HepG2 (cell line): ENCODE measurements around the gene DAZAP1. TPM values are rescaled to one million over a fixed set of nuclear protein-coding genes. Genes with fewer than 3 reads are reported as not detected.

Experiments
- ATAC-seq: fragments of 200-7000 bp; cut with Tn5 transposase; 3 replicates; pipeline ENCODE4 v1.9.1; 2020; ENCODE audit warnings: mild to moderate bottlenecking, moderate library complexity
- BruUV-seq: library from RNA; stranded (reverse); fragments of 400-500 nt; replicated peaks from 2 replicates; lab custom pipeline; 2021; lab: Mats Ljungman, UMichigan
- CTCF ChIA-PET: fragments of 300-600 bp; formaldehyde crosslinking; extraction: SDS; loops from one replicate; lab custom pipeline; 2021; ENCODE audit warnings: low total read pairs, inconsistent platforms, low intra/inter-chr PET ratio; lab: Yijun Ruan, JAX
- POLR2A ChIA-PET: fragments of 350-600 bp; sonication (Branson Sonifier 250); formaldehyde crosslinking; loops from one replicate; lab custom pipeline; 2020; ENCODE audit warnings: antibody characterized with exemption, inconsistent platforms; lab: Yijun Ruan, JAX
- DNase-seq: peaks from one replicate; pipeline ENCODE4 v3.0.0-alpha.2; 2015; ENCODE audit warnings: low spot score
- FAIRE-seq: peaks from 3 replicates; lab custom pipeline; 2011; peaks lifted over from hg19 to GRCh38; lab: Jason Lieb, UNC
- H2AFZ ChIP-seq: one replicate; pipeline ENCODE4 v1.6.1; 2011; ENCODE audit warnings: low read length, inconsistent platforms
- H3K27ac ChIP-seq: fragments of 300-600 bp; 3 replicates; pipeline ENCODE4 v1.8.0; 2011; ENCODE audit warnings: mixed run types, mild to moderate bottlenecking, mixed read lengths, low read length, inconsistent platforms; ENCODE audit not compliant: insufficient read depth; ENCODE audit errors: extremely low read length
- H3K27me3 ChIP-seq, 2 experiments: fragments of 200-600 bp in 1 of 2; 2 replicates in 1 of 2; 3 replicates in 1 of 2; pipeline versions ENCODE4 v1.6.0 to v1.8.0; 2011; ENCODE audit warnings: low read length in 2 of 2, mild to moderate bottlenecking in 2 of 2, moderate library complexity in 2 of 2, inconsistent platforms in 1 of 2; ENCODE audit not compliant: insufficient read depth in 2 of 2, control insufficient read depth in 1 of 2
- H3K36me3 ChIP-seq, 2 experiments: fragments of 200-600 bp in 1 of 2; replicated peaks in 1 of 2; 2 replicates in 1 of 2; 3 replicates in 1 of 2; pipeline versions ENCODE4 v1.5.1 to v1.8.0; 2011; ENCODE audit warnings: low read length in 2 of 2, inconsistent platforms in 1 of 2; ENCODE audit not compliant: insufficient read depth in 2 of 2, control insufficient read depth in 1 of 2
- H3K4me1 ChIP-seq: 2 replicates; pipeline ENCODE4 v1.5.1; 2012; ENCODE audit warnings: low read length, inconsistent platforms; ENCODE audit not compliant: insufficient read depth
- H3K4me2 ChIP-seq: 2 replicates; pipeline ENCODE4 v1.6.0; 2011; ENCODE audit warnings: low read depth, low read length, inconsistent platforms
- H3K4me3 ChIP-seq, 3 experiments: fragments of 200-600 bp in 1 of 3; sonication (generic), shearing (Covaris generic) in 1 of 3; replicated peaks in 1 of 3; 2 replicates each; pipeline ENCODE4 v1.5.1; 2011 to 2016; ENCODE audit warnings: low read length in 3 of 3, inconsistent platforms in 2 of 3, low read depth in 2 of 3, mild to moderate bottlenecking in 2 of 3, control low read depth in 1 of 3, mixed read lengths in 1 of 3; ENCODE audit not compliant: insufficient read depth in 1 of 3
- H3K79me2 ChIP-seq: one replicate; pipeline ENCODE4 v1.6.1; 2011; ENCODE audit warnings: low read length, inconsistent platforms; ENCODE audit not compliant: insufficient read depth
- H3K9ac ChIP-seq: 2 replicates; pipeline ENCODE4 v1.6.0; 2011; ENCODE audit warnings: mild to moderate bottlenecking, low read depth, low read length, inconsistent platforms; ENCODE audit not compliant: insufficient read depth
- H3K9me3 ChIP-seq: 2 replicates; pipeline ENCODE4 v1.5.1; 2012; ENCODE audit warnings: mild to moderate bottlenecking, low read length
- H4K20me1 ChIP-seq: 2 replicates; pipeline ENCODE4 v1.6.0; 2011; ENCODE audit warnings: inconsistent platforms, mild to moderate bottlenecking, low read length, moderate library complexity; ENCODE audit not compliant: insufficient read depth
- ARID5B ChIP-seq: IDR thresholded peaks from 2 replicates; pipeline ENCODE4 v1.4.0; 2020; ENCODE audit warnings: mild to moderate bottlenecking, missing genetic modification reagents
- ATF3 ChIP-seq: sonication (generic); formaldehyde crosslinking; IDR thresholded peaks from 2 replicates; pipeline ENCODE4 v1.4.0; 2020; ENCODE audit warnings: missing genetic modification reagents
- ESRRA ChIP-seq: sonication (generic); formaldehyde crosslinking; IDR thresholded peaks from 2 replicates; pipeline ENCODE4 v1.5.1; 2020; ENCODE audit warnings: mild to moderate bottlenecking, low read depth, missing genetic modification reagents
- MAZ ChIP-seq, 2 experiments: sonication (generic) in 1 of 2; formaldehyde crosslinking in 1 of 2; IDR thresholded peaks; 2 replicates each; pipeline versions ENCODE4 v1.5.0 to v1.6.1; 2012 to 2020; ENCODE audit warnings: low read depth in 2 of 2, mild to moderate bottlenecking in 2 of 2, borderline replicate concordance in 1 of 2, improper control_type of control experiment in 1 of 2, low read length in 1 of 2, missing genetic modification reagents in 1 of 2, moderate library complexity in 1 of 2
- MED13 ChIP-seq: sonication (generic); formaldehyde crosslinking; IDR thresholded peaks from 2 replicates; pipeline ENCODE4 v1.5.0; 2020; ENCODE audit warnings: missing genetic modification reagents
- POLR2G ChIP-seq: fragments of 200-400 bp; formaldehyde crosslinking; IDR thresholded peaks from 2 replicates; pipeline ENCODE4 v1.6.1; 2018; ENCODE audit warnings: mild to moderate bottlenecking, low read depth, low read length, moderate library complexity
- SALL2 ChIP-seq: sonication (generic); formaldehyde crosslinking; IDR thresholded peaks from 2 replicates; pipeline ENCODE4 v1.8.1; 2023; ENCODE audit warnings: mild to moderate bottlenecking, missing genetic modification reagents, inconsistent platforms
- SAP130 ChIP-seq: IDR thresholded peaks from 2 replicates; pipeline ENCODE4 v1.6.1; 2016; ENCODE audit warnings: low read depth
- SNAPC2 ChIP-seq: sonication (generic); formaldehyde crosslinking; IDR thresholded peaks from 2 replicates; pipeline ENCODE4 v1.8.1; 2022; ENCODE audit warnings: mild to moderate bottlenecking, missing genetic modification reagents
- ZFP1 ChIP-seq: IDR thresholded peaks from 2 replicates; pipeline ENCODE4 v1.6.1; 2016
- WGBS: methylation state at CpG from one replicate; pipeline ENCODE4 v1.1.6; 2017; ENCODE audit warnings: low lambda C conversion rate; 5-methylcytosine and 5-hydroxymethylcytosine counted together
- in situ Hi-C: cut with HindIII; loops from 2 replicates; pipeline ENCODE4 v1.10.0; 2017; ENCODE audit warnings: low pct_unique_long_range_greater_than_20kb; ENCODE audit not compliant: extremely low pct_ligation_motif_present
- intact Hi-C: fragments of 100-400 bp; cut with micrococcal nuclease; formaldehyde crosslinking; loops from one replicate; pipeline ENCODE4 v1.10.0; 2022; ENCODE audit not compliant: unreplicated experiment
- polyA plus RNA-seq, 8 experiments: library from polyadenylated mRNA; depleted of rRNA in 3 of 8; stranded (reverse) in 7 of 8; unstranded in 1 of 8; fragments of >200 nt; fragmentation: Illumina TruSeq in 4 of 8; extraction: Trizol in 4 of 8; gene quantifications; 2 replicates each; pipeline versions ENCODE4 v1.2.1 to v1.2.3, GENCODE V29; 2011 to 2016; ENCODE audit warnings: low read depth in 4 of 8, missing spikeins in 1 of 8, mixed read lengths in 1 of 8; ENCODE audit not compliant: insufficient read depth in 1 of 8
- total RNA-seq, 5 experiments: library from RNA; depleted of rRNA; stranded (reverse); fragments of >200 nt; fragmentation: Illumina TruSeq; extraction: Trizol; gene quantifications; 2 replicates each; pipeline ENCODE4 v1.2.3, GENCODE V29; 2016; ENCODE audit warnings: low read depth in 1 of 5
- TF ChIP-seq, protein P1 (sequence below): sonication (generic); formaldehyde crosslinking; IDR thresholded peaks from 2 replicates; pipeline ENCODE4 v1.4.0; 2020; ENCODE audit warnings: mild to moderate bottlenecking, missing genetic modification reagents

Gene DAZAP1
- total and polyA plus RNA-seq, 2 of the 13 experiments (the other 11 are each of a cell fraction or from before 2014, with no cell fraction given), result 63.3 to 79.2 TPM

DNA sequence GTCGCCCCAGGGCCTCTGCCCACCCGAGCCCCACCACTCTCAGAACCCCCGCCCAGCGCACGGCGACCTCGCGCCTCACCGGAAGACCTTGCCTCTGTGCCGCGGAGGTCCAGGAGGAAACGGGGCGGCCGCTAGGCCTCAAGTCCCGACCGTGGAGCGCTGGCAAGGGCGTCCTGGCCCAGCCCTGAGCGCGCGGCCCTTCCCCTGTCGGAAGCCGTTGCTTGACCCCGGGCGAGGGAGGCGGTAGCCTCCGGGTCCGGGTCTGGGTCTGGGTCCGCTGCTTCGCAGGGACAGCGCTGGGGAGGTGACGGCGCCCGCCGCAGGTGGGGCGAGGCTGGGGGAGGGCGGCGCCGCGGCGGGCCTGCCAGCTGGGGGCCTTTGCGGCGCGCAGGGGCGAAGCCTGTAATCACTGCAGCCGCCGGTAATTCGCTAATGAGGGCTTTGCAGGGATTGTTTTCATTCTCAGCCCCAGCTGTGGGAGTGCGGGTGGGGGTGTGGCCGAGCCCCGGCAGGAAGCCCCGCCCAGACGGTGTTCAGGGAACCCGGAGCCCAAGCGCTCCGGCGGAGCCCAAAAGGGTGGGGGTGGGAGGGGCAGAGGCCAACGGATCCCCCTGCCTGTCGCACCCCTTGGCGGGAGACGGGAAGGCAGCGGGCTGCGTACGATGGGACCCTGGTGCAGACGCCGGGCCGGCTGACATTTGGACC is 63.1 kb downstream of the DAZAP1 start:
- H3K79me2 ChIP-seq, result no peaks in the 10 kb centered on the region
- intact Hi-C loops (no loop called here), in situ Hi-C loops (no loop called here)
- peak overlapping the region; percentile 41 to 69 (median 54) for H3K4me3 ChIP-seq
- H3K9ac ChIP-seq, result peak overlapping the region; percentile 34
- no peaks in the 10 kb centered on the region; a peak in 1 of 5 replicates for H3K36me3 ChIP-seq
- no peaks in the 10 kb centered on the region for H3K27me3 ChIP-seq
- DNase-seq (no peak), ATAC-seq (peak; percentile 40), FAIRE-seq (no peak)
- no TSS peak for BruUV-seq
- peak overlapping the region; percentile 76 for H3K4me2 ChIP-seq
- no peak overlapping the region for H3K27ac ChIP-seq
- peaks cover 12% of the 10 kb centered on the region for H4K20me1 ChIP-seq
- peaks cover 25% of the 10 kb centered on the region for H3K4me1 ChIP-seq
- ChIA-PET POLR2A (interaction anchor here (3.6 kb wide), 1 partner anchor 20 kb away, joined by 19 read pairs; the partner anchor contains the start of genes PCSK4 and REEP6), CTCF (no interaction called here)
- no CpG with 5 or more reads among the region's 67 CpGs for WGBS
- no peak overlapping the region for H2AFZ ChIP-seq
- H3K9me3 ChIP-seq, result no peaks in the 10 kb centered on the region
- TF ChIP-seq SNAPC2 (0 out of 2 replicates have a peak, but pooled peaks have one; percentile 32), ATF3 (no peak), MAZ (IDR thresholded peaks at IDR 0.05; ENCODE audit: borderline replicate concordance, low read depth, low read length) (no peak), MAZ (CRISPR knock-in tag; IDR thresholded peaks at IDR 0.05; ENCODE audit: low read depth) (0 out of 2 replicates have a peak, but pooled peaks have one; percentile 13), POLR2G (peak; percentile 30; the same call in 1 of the 2 replicates), MED13 (CRISPR knock-in tag) (0 out of 2 replicates have a peak, but pooled peaks have one; percentile 9), ARID5B (CRISPR knock-in tag) (no peak), SAP130 (peak; percentile 37; the same call in 1 of the 2 replicates), ESRRA (CRISPR knock-in tag) (0 out of 2 replicates have a peak, but pooled peaks have one; percentile 36), ZFP1 (no peak), SALL2 (CRISPR knock-in tag) (peak; percentile 23; the same call in 1 of the 2 replicates)
- TF ChIP-seq, protein P1, sequence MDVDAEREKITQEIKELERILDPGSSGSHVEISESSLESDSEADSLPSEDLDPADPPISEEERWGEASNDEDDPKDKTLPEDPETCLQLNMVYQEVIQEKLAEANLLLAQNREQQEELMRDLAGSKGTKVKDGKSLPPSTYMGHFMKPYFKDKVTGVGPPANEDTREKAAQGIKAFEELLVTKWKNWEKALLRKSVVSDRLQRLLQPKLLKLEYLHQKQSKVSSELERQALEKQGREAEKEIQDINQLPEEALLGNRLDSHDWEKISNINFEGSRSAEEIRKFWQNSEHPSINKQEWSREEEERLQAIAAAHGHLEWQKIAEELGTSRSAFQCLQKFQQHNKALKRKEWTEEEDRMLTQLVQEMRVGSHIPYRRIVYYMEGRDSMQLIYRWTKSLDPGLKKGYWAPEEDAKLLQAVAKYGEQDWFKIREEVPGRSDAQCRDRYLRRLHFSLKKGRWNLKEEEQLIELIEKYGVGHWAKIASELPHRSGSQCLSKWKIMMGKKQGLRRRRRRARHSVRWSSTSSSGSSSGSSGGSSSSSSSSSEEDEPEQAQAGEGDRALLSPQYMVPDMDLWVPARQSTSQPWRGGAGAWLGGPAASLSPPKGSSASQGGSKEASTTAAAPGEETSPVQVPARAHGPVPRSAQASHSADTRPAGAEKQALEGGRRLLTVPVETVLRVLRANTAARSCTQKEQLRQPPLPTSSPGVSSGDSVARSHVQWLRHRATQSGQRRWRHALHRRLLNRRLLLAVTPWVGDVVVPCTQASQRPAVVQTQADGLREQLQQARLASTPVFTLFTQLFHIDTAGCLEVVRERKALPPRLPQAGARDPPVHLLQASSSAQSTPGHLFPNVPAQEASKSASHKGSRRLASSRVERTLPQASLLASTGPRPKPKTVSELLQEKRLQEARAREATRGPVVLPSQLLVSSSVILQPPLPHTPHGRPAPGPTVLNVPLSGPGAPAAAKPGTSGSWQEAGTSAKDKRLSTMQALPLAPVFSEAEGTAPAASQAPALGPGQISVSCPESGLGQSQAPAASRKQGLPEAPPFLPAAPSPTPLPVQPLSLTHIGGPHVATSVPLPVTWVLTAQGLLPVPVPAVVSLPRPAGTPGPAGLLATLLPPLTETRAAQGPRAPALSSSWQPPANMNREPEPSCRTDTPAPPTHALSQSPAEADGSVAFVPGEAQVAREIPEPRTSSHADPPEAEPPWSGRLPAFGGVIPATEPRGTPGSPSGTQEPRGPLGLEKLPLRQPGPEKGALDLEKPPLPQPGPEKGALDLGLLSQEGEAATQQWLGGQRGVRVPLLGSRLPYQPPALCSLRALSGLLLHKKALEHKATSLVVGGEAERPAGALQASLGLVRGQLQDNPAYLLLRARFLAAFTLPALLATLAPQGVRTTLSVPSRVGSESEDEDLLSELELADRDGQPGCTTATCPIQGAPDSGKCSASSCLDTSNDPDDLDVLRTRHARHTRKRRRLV (CRISPR knock-in tag), result no peak
